GM21515 (cell line): ENCODE measurements around the gene KRTAP19-1.

Experiments used
- ATAC-seq: cut with Tn5 transposase; IDR thresholded peaks from one replicate; pipeline ENCODE4 v1.9.1; 2021; ENCODE audit not compliant: unreplicated experiment

KRTAP19-1 gene

GRCh38 chr21:30430170-30430655, 50.0 kb downstream of the KRTAP19-1 start, which contains the start of gene KRTAP13-4:
TSS of gene KRTAP13-4 (plus strand) at chr21:30430220. CDS start at chr21:30430276, 56 bp downstream.
- ATAC-seq, result no peak
